ENCODE measurements around the gene SP140L. TPM values are rescaled to one million over a fixed set of nuclear protein-coding genes. Genes with fewer than 3 reads are reported as not detected.
"Not testable (repeated sequence)": the region's sequence is repeated elsewhere in the genome, so short reads cannot be mapped to it uniquely, and the experiment has no call there.

Gene SP140L
- total and polyA plus RNA-seq, 8 donors: 14.7 to 24.9 (median 15.9) TPM

DNA sequence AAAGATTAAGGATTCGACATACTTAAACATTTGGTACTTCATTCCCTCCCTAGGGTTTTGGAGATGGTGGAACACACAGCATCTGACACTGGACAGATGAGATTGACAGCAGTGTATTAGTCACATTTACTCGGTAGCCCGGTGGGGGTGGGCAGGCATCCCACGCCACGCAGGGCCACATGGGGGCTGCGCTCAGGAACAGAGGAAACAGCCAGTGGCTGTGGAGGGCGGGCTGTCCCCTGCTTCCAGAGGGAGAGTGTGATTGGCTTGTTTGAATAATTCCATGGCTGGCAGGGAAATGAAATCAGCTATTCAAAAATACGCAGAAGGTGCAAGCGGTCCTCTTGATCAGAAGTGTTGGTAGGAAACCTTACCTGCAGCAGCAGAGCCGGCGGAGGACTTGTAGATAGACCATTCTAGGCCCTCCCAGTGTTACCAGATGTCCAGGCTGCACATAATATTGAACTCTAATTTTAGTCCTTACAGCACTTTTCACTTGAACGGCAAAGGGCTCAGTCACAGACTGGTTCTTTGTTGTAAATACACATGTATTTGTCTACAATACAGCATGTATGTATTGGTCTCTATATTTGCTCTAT lies 18.5 kb upstream of the SP140L start:
- Histone ChIP-seq H3K4me1 (no peaks in the 10 kb centered on the region), H3K4me3 (no peak overlapping the region), H3K27me3 (no peaks in the 10 kb centered on the region), H3K9me3 (peaks cover 0 to 23% of the 10 kb centered on the region in 2 donors), H3K36me3 (no peaks in the 10 kb centered on the region), H3K27ac (no peak overlapping the region)
- ATAC-seq (no peak), DNase-seq (no peak)
- TF ChIP-seq, protein P1, sequence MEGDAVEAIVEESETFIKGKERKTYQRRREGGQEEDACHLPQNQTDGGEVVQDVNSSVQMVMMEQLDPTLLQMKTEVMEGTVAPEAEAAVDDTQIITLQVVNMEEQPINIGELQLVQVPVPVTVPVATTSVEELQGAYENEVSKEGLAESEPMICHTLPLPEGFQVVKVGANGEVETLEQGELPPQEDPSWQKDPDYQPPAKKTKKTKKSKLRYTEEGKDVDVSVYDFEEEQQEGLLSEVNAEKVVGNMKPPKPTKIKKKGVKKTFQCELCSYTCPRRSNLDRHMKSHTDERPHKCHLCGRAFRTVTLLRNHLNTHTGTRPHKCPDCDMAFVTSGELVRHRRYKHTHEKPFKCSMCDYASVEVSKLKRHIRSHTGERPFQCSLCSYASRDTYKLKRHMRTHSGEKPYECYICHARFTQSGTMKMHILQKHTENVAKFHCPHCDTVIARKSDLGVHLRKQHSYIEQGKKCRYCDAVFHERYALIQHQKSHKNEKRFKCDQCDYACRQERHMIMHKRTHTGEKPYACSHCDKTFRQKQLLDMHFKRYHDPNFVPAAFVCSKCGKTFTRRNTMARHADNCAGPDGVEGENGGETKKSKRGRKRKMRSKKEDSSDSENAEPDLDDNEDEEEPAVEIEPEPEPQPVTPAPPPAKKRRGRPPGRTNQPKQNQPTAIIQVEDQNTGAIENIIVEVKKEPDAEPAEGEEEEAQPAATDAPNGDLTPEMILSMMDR (IDR thresholded peaks at IDR 0.05): no peak
- intact Hi-C loops (cut with DNase I): no loop called here

DNA sequence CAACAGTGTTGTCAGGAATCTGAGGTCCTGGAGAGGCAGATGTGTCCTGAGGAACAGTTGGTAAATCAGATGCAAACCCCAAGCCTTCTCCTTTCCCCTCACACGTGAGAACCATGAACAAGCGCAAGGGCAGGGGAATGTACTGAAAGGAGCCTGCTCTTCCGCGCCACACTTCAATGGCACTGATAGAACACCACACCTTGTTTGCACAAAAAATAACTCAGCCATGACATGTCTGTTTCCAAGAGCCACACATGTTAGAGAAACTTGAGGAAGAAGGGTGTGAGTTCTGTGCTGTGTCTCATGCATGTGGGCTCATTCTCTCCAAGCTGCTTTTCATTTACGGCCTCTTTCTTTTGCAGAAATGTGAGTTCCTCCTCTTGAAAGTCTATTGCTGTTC lies 16.2 kb upstream of the SP140L start:
- intact Hi-C loops (cut with DNase I); H3K27ac ChIP-seq: not testable (repeated sequence)

DNA sequence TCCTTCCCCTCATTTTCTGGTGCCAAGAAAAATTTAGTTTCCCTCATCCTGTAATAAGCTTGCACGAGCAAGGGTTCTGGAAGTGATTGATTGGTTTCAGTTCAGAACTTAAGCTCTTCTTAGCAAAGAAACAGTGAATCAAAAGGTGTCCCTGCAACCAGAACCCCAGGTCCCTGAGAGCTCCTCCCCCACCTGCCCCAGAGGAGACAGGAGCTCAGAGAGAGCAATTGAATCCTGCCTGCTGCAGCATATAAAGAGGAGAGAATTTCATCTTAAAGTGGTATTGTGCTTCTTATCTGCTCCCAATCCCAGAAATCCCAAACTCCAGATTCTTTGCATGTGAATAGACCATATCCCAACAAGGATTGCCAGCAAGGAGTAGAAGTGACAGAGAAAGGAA lies 15.4 kb upstream of the SP140L start:
- ATAC-seq; H3K4me3 ChIP-seq; H3K9me3 ChIP-seq; H3K4me1 ChIP-seq; H3K27me3 ChIP-seq; H3K27ac ChIP-seq; DNase-seq; H3K36me3 ChIP-seq; intact Hi-C loops (cut with DNase I): not testable (repeated sequence)

More for the DNA sequence above, 16.2 kb upstream of the SP140L start:
- not testable (repeated sequence) for DNase-seq, H3K36me3 ChIP-seq, H3K4me3 ChIP-seq, H3K27me3 ChIP-seq, H3K4me1 ChIP-seq, ATAC-seq, H3K9me3 ChIP-seq

DNA sequence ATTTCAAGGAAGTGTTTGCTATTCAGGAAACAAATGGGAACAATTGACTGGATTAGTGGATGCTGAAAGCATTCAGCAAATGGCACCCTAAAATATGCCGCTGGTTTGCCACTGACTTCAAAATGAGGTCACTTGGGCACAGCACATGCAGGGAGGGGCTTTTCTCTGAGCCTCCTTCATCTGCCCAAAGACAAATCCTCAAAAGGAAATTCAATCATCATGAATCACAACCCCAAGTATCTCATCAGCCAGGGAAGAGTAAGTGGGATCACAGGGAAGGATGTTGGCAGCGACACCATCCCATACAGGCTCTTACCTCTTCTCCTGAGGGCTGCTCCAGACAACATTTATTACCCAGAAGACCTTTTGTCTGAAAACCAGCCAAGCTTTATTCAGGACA lies 14.4 kb upstream of the SP140L start:
- no peaks in the 10 kb centered on the region for H3K4me1 ChIP-seq
- H3K4me3 ChIP-seq: no peak overlapping the region
- ATAC-seq: no peak
- H3K36me3 ChIP-seq: no peaks in the 10 kb centered on the region
- H3K27me3 ChIP-seq: no peaks in the 10 kb centered on the region
- H3K9me3 ChIP-seq: no peaks in the 10 kb centered on the region
- TF ChIP-seq, protein P1 (IDR thresholded peaks at IDR 0.05): no peak
- DNase-seq: no peak
- intact Hi-C loops (cut with DNase I): no loop called here
- no peak overlapping the region for H3K27ac ChIP-seq

DNA sequence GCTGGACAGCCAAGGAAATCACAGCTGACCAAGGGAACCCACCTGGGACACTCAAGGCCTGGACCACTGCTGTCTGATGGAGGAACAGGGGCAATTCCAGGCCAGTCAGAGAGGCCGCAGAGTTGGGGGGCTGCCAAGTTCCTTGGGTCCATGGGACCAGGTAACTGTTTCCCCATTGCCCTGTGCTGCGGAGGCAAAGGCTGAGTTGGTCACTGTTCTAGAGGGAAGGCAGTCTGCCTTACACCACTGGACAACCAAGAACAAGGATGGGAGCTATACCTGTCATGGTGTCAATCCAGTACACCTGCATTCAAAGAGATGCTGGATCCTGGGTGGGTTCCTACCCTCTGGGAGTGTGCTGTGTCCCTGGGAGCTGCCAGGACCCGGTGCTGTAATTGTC lies 9.6 kb upstream of the SP140L start:
- no peak for DNase-seq
- intact Hi-C loops (cut with DNase I): no loop called here
- Histone ChIP-seq H3K27me3 (no peaks in the 10 kb centered on the region), H3K4me3 (no peak overlapping the region), H3K36me3 (no peaks in the 10 kb centered on the region), H3K4me1 (peaks cover 0 to 19% of the 10 kb centered on the region in 2 donors), H3K27ac (no peak overlapping the region), H3K9me3 (no peaks in the 10 kb centered on the region)
- TF ChIP-seq, protein P1 (IDR thresholded peaks at IDR 0.05): no peak
- no peak for ATAC-seq

DNA sequence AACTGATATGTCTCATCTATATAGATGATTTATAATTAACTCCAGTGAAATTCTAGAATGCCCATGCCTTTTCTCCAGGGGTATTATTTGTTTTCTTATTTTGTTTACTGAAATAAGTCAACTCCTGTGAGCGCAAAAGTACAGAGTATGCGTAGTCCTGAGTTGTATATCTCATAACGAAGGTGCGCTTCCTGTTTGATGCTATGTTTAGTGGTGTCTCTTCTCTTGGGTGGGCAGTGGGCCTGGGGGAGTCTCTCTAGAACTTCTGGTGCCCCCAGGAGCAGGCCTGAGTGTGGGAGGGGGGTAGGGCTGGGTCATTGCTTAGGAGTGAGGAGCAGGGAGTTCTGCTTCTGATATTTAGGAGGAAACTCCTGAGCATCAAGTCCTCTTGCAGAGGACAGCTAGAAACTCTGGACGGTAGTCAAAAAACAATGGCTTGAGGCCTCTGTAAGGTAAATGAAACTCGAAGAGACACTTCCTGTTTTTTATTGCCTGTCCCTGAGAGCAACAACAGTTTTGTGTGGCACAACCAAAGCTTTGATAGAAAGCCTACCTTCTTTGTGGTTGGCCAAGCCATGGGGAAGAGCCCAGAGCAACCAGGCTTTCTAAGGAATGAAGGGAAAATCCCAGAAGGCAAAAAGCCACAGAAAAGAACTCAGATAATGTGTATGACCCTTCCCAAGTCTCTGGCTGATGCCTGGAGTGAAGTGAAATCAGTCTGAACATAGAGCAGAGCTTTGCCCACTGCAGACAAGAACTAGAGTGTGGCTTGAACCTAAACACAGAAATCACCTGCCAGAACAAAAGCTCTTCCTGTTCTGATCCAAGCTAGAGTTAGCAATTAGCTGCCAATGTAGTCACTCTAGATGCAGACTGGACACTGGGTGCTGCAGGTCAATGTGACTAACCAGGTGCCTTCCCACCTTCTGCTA lies 8.5 kb upstream of the SP140L start:
- DNase-seq (no peak), ATAC-seq (no peak)
- Histone ChIP-seq H3K4me3 (no peak overlapping the region), H3K4me1 (peaks cover 0 to 19% of the 10 kb centered on the region in 2 donors), H3K36me3 (no peaks in the 10 kb centered on the region), H3K9me3 (peaks cover 0 to 8% of the 10 kb centered on the region in 2 donors), H3K27ac (peak overlapping the region in 1 of 2 donors; percentile 77), H3K27me3 (no peaks in the 10 kb centered on the region)
- TF ChIP-seq, protein P1 (IDR thresholded peaks at IDR 0.05): no peak
- intact Hi-C loops (cut with DNase I): no loop called here
